SIG-M5 treated with dmso at 0.1 percent for 504 hours (cell line): ENCODE data around the gene FADS2.
A peak's percentile ranks its signal among the peaks of the same experiment; 100 is the strongest.

ENCODE experiments used
- DNase-seq: peaks from one replicate; lab custom pipeline; 2025; ENCODE audit not compliant: unreplicated experiment; lab: John Stamatoyannopoulos, UW

FADS2 gene

GRCh38 chr11:61904539-61905048 is 76.5 kb downstream of the FADS2 start:
- DNase-seq, result no peak

- DNase-seq, result no peak
These were observed 77.1 kb downstream of the FADS2 start for GRCh38 chr11:61905067-61905696.

GRCh38 chr11:61905801-61906521 is 77.9 kb downstream of the FADS2 start:
- no peak for DNase-seq

- no peak for DNase-seq
These were observed 78.4 kb downstream of the FADS2 start for GRCh38 chr11:61906522-61906909.

GRCh38 chr11:61907282-61907681 is 79.2 kb downstream of the FADS2 start:
- no peak for DNase-seq

GRCh38 chr11:61907871-61908729 is 80.0 kb downstream of the FADS2 start:
- DNase-seq, result no peak

GRCh38 chr11:61908730-61909316 is 80.7 kb downstream of the FADS2 start:
- DNase-seq, result no peak

GRCh38 chr11:61910187-61911127 is 82.4 kb downstream of the FADS2 start:
- DNase-seq, result no peak

GRCh38 chr11:61911128-61911700 is 83.1 kb downstream of the FADS2 start:
- no peak for DNase-seq

GRCh38 chr11:61911701-61912529 is 83.8 kb downstream of the FADS2 start:
- DNase-seq, result no peak

GRCh38 chr11:61912530-61912898 is 84.4 kb downstream of the FADS2 start:
- peak; percentile 84 for DNase-seq

- DNase-seq, result no peak
These were observed 85.0 kb downstream of the FADS2 start for GRCh38 chr11:61912991-61913698.

- DNase-seq, result no peak
These were observed 85.7 kb downstream of the FADS2 start for GRCh38 chr11:61913699-61914395.

- DNase-seq, result no peak
These were observed 86.5 kb downstream of the FADS2 start for GRCh38 chr11:61914471-61915171.

- DNase-seq, result no peak
These were observed 88.7 kb downstream of the FADS2 start for GRCh38 chr11:61916737-61917333.
